DMS53 treated with DMSO at 0.1 percent for 48 hours (cell line): Measurements from ENCODE around the gene AKAP7.
A peak's percentile ranks its signal among the peaks of the same experiment; 100 is the strongest.

Experiments
- DNase-seq: peaks from one replicate; lab custom pipeline; 2025; ENCODE audit not compliant: unreplicated experiment; lab: John Stamatoyannopoulos, UW

AKAP7 gene

GRCh38 chr6:131197716-131198115 lies 62.4 kb downstream of the AKAP7 start:
- DNase-seq = no peak

- DNase-seq = peak; percentile 54
Observed at GRCh38 chr6:131199568-131200272, 64.5 kb downstream of the AKAP7 start.

- DNase-seq = no peak
Observed at GRCh38 chr6:131205481-131206244, 70.4 kb downstream of the AKAP7 start.

GRCh38 chr6:131206463-131207251 lies 71.4 kb downstream of the AKAP7 start:
- DNase-seq = no peak

- DNase-seq = no peak
Observed at GRCh38 chr6:131208787-131209186, 73.5 kb downstream of the AKAP7 start.

GRCh38 chr6:131210469-131210868 lies 75.2 kb downstream of the AKAP7 start:
- DNase-seq = no peak

GRCh38 chr6:131212024-131212423 lies 76.8 kb downstream of the AKAP7 start:
- DNase-seq = no peak

GRCh38 chr6:131212913-131213312 lies 77.6 kb downstream of the AKAP7 start:
- DNase-seq = no peak

- no peak for DNase-seq
Observed at GRCh38 chr6:131213501-131213990, 78.3 kb downstream of the AKAP7 start.

GRCh38 chr6:131215219-131215618 lies 80.0 kb downstream of the AKAP7 start:
- no peak for DNase-seq

GRCh38 chr6:131216246-131216645 lies 81.0 kb downstream of the AKAP7 start:
- no peak for DNase-seq

- no peak for DNase-seq
Observed at GRCh38 chr6:131222773-131223172, 87.5 kb downstream of the AKAP7 start.

GRCh38 chr6:131223416-131223815 lies 88.1 kb downstream of the AKAP7 start:
- DNase-seq = no peak

- DNase-seq = no peak
Observed at GRCh38 chr6:131225127-131225526, 89.9 kb downstream of the AKAP7 start.

GRCh38 chr6:131225959-131226358 lies 90.7 kb downstream of the AKAP7 start:
- no peak for DNase-seq

- DNase-seq = no peak
Observed at GRCh38 chr6:131226459-131227157, 91.3 kb downstream of the AKAP7 start.

- DNase-seq = no peak
Observed at GRCh38 chr6:131227158-131227543, 91.9 kb downstream of the AKAP7 start.

- no peak for DNase-seq
Observed at GRCh38 chr6:131231103-131231502, 95.8 kb downstream of the AKAP7 start.

GRCh38 chr6:131231891-131232290 lies 96.6 kb downstream of the AKAP7 start:
- no peak for DNase-seq

- no peak for DNase-seq
Observed at GRCh38 chr6:131244942-131245341, 109.7 kb downstream of the AKAP7 start.

GRCh38 chr6:131250122-131250521 lies 114.9 kb downstream of the AKAP7 start:
- DNase-seq = no peak
